Muscle layer of duodenum (tissue), 2 donors: Measurements from ENCODE around the gene AQP6.

Experiments
- H3K27ac ChIP-seq: one replicate; pipeline ENCODE4 v1.7.0; 2013; ENCODE audit warnings: mild to moderate bottlenecking, low read length
- H3K27me3 ChIP-seq: one replicate; pipeline ENCODE4 v1.7.0; 2013; ENCODE audit warnings: low read depth, mild to moderate bottlenecking, control low read depth, low read length
- H3K36me3 ChIP-seq, 2 donors: one replicate each; pipeline ENCODE4 v1.7.0; 2013; ENCODE audit warnings: low read length in 2 of 2, control low read depth in 1 of 2, mild to moderate bottlenecking in 1 of 2; ENCODE audit not compliant: insufficient read depth in 2 of 2, control insufficient read depth in 1 of 2
- H3K4me1 ChIP-seq, 2 donors: one replicate each; pipeline ENCODE4 v1.7.0; 2013; ENCODE audit warnings: low read length in 2 of 2, mild to moderate bottlenecking in 2 of 2, control low read depth in 1 of 2, moderate library complexity in 1 of 2; ENCODE audit not compliant: insufficient read depth in 2 of 2, control insufficient read depth in 1 of 2
- H3K4me3 ChIP-seq, 2 donors: one replicate each; pipeline ENCODE4 v1.7.0; 2013; ENCODE audit warnings: low read length in 2 of 2, low read depth in 1 of 2, mild to moderate bottlenecking in 1 of 2
- H3K9me3 ChIP-seq, 2 donors: one replicate each; pipeline ENCODE4 v1.7.0; 2013; ENCODE audit warnings: low read length in 2 of 2, control low read depth in 1 of 2, mild to moderate bottlenecking in 1 of 2; ENCODE audit not compliant: control insufficient read depth in 1 of 2
- donor health status: healthy.

Gene AQP6

GRCh38 chr12:49972641-49973360, at the start of gene AQP6:
Gene AQP6 (plus strand): TSS chr12:49972947. CDS start chr12:49973174, 227 bp downstream.
- no peaks in the 10 kb centered on the region for H3K36me3 ChIP-seq
- peaks cover 7 to 22% of the 10 kb centered on the region in 2 donors for H3K4me1 ChIP-seq
- no peak within 1 kb of the TSS for H3K27ac ChIP-seq
- H3K27me3 ChIP-seq: no peaks in the 10 kb centered on the region
- no peak within 1 kb of the TSS for H3K4me3 ChIP-seq
- H3K9me3 ChIP-seq: no peaks in the 10 kb centered on the region

GRCh38 chr12:49923035-49923644, 49.6 kb upstream of the AQP6 start:
- H3K4me3 ChIP-seq: no peak overlapping the region
- peaks cover 0 to 5% of the 10 kb centered on the region in 2 donors for H3K4me1 ChIP-seq
- no peaks in the 10 kb centered on the region for H3K36me3 ChIP-seq
- H3K27ac ChIP-seq: no peak overlapping the region
- no peaks in the 10 kb centered on the region for H3K27me3 ChIP-seq
- H3K9me3 ChIP-seq: no peaks in the 10 kb centered on the region

GRCh38 chr12:49923880-49924556, 48.7 kb upstream of the AQP6 start:
- no peaks in the 10 kb centered on the region for H3K36me3 ChIP-seq

GRCh38 chr12:49924628-49925246, 48.0 kb upstream of the AQP6 start:
- Histone ChIP-seq H3K27me3 (no peaks in the 10 kb centered on the region), H3K4me1 (peaks cover 0 to 5% of the 10 kb centered on the region in 2 donors), H3K4me3 (no peak overlapping the region), H3K27ac (no peak overlapping the region), H3K36me3 (no peaks in the 10 kb centered on the region), H3K9me3 (no peaks in the 10 kb centered on the region)

More at GRCh38 chr12:49923880-49924556, 48.7 kb upstream of the AQP6 start:
- Histone ChIP-seq H3K9me3 (no peaks in the 10 kb centered on the region), H3K27ac (no peak overlapping the region), H3K4me3 (no peak overlapping the region), H3K4me1 (peaks cover 0 to 5% of the 10 kb centered on the region in 2 donors), H3K27me3 (no peaks in the 10 kb centered on the region)

GRCh38 chr12:49925433-49926204, 47.1 kb upstream of the AQP6 start:
- peaks cover 0 to 5% of the 10 kb centered on the region in 2 donors for H3K4me1 ChIP-seq
- no peaks in the 10 kb centered on the region for H3K36me3 ChIP-seq
- no peaks in the 10 kb centered on the region for H3K9me3 ChIP-seq
- no peak overlapping the region for H3K4me3 ChIP-seq
- H3K27me3 ChIP-seq: no peaks in the 10 kb centered on the region
- no peak overlapping the region for H3K27ac ChIP-seq

- H3K9me3 ChIP-seq: no peaks in the 10 kb centered on the region
- no peak overlapping the region for H3K27ac ChIP-seq
- H3K36me3 ChIP-seq: no peaks in the 10 kb centered on the region
Measured at GRCh38 chr12:49928471-49928870, 44.3 kb upstream of the AQP6 start.

GRCh38 chr12:49929581-49929980, 43.2 kb upstream of the AQP6 start:
- Histone ChIP-seq H3K36me3 (no peaks in the 10 kb centered on the region), H3K4me1 (no peaks in the 10 kb centered on the region), H3K9me3 (no peaks in the 10 kb centered on the region), H3K27me3 (no peaks in the 10 kb centered on the region), H3K27ac (no peak overlapping the region), H3K4me3 (no peak overlapping the region)

More at GRCh38 chr12:49928471-49928870, 44.3 kb upstream of the AQP6 start:
- Histone ChIP-seq H3K4me1 (no peaks in the 10 kb centered on the region), H3K27me3 (no peaks in the 10 kb centered on the region), H3K4me3 (no peak overlapping the region)

- Histone ChIP-seq H3K36me3 (no peaks in the 10 kb centered on the region), H3K27ac (no peak overlapping the region), H3K9me3 (no peaks in the 10 kb centered on the region), H3K4me1 (no peaks in the 10 kb centered on the region), H3K27me3 (no peaks in the 10 kb centered on the region), H3K4me3 (no peak overlapping the region)
Measured at GRCh38 chr12:49930515-49931288, 42.0 kb upstream of the AQP6 start.

- H3K36me3 ChIP-seq: no peaks in the 10 kb centered on the region
- no peaks in the 10 kb centered on the region for H3K27me3 ChIP-seq
- H3K9me3 ChIP-seq: no peaks in the 10 kb centered on the region
- H3K4me3 ChIP-seq: no peak overlapping the region
- no peak overlapping the region for H3K27ac ChIP-seq
- H3K4me1 ChIP-seq: no peaks in the 10 kb centered on the region
Measured at GRCh38 chr12:49932023-49932422, 40.7 kb upstream of the AQP6 start.

- no peaks in the 10 kb centered on the region for H3K27me3 ChIP-seq
- no peaks in the 10 kb centered on the region for H3K4me1 ChIP-seq
- H3K9me3 ChIP-seq: no peaks in the 10 kb centered on the region
- H3K4me3 ChIP-seq: no peak overlapping the region
- H3K36me3 ChIP-seq: no peaks in the 10 kb centered on the region
- no peak overlapping the region for H3K27ac ChIP-seq
Measured at GRCh38 chr12:49932533-49933130, 40.1 kb upstream of the AQP6 start.
